GM13977 (cell line): ENCODE results near the gene SLC25A45.
A peak's percentile ranks its signal among the peaks of the same experiment; 100 is the strongest.

Source experiments
- DNase-seq: peaks from one replicate; pipeline ENCODE4 v3.0.0; 2012; ENCODE audit warnings: low spot score
- CTCF ChIP-seq: IDR thresholded peaks from 2 replicates; pipeline ENCODE4 v1.5.1; 2012; ENCODE audit warnings: mild to moderate bottlenecking, control low read depth; ENCODE audit not compliant: insufficient read depth; ENCODE audit errors: extremely low read depth, missing control alignments
- in situ Hi-C: fragments of 300-500 bp; cut with MboI; formaldehyde crosslinking; loops from one replicate; pipeline ENCODE4 v1.12.0; 2022; ENCODE audit warnings: low sequenced_read_pairs, low pct_unique_long_range_greater_than_20kb, mixed read lengths, inconsistent platforms; ENCODE audit not compliant: unreplicated experiment

The SLC25A45 gene

GRCh38 chr11:65424205-65425104, 42.0 kb upstream of the SLC25A45 start:
- in situ Hi-C loops: loop anchor here (10.0 kb wide), 1 partner anchor 60 kb away; no protein-coding TSS in a partner anchor
- no peak for TF ChIP-seq CTCF
- DNase-seq: no peak

GRCh38 chr11:65423516-65424204, 41.2 kb upstream of the SLC25A45 start:
- no peak for DNase-seq
- in situ Hi-C loops: loop anchor here (10.0 kb wide), 1 partner anchor 61 kb away; no protein-coding TSS in a partner anchor
- TF ChIP-seq CTCF: no peak

GRCh38 chr11:65422633-65423515, 40.4 kb upstream of the SLC25A45 start, which contains the start of gene NEAT1:
Gene NEAT1 (plus strand): TSS chr11:65422798.
- DNase-seq: peak; percentile 79
- TF ChIP-seq CTCF: no peak
- in situ Hi-C loops: loop anchor here (10.0 kb wide), 1 partner anchor 62 kb away; no protein-coding TSS in a partner anchor

DNA sequence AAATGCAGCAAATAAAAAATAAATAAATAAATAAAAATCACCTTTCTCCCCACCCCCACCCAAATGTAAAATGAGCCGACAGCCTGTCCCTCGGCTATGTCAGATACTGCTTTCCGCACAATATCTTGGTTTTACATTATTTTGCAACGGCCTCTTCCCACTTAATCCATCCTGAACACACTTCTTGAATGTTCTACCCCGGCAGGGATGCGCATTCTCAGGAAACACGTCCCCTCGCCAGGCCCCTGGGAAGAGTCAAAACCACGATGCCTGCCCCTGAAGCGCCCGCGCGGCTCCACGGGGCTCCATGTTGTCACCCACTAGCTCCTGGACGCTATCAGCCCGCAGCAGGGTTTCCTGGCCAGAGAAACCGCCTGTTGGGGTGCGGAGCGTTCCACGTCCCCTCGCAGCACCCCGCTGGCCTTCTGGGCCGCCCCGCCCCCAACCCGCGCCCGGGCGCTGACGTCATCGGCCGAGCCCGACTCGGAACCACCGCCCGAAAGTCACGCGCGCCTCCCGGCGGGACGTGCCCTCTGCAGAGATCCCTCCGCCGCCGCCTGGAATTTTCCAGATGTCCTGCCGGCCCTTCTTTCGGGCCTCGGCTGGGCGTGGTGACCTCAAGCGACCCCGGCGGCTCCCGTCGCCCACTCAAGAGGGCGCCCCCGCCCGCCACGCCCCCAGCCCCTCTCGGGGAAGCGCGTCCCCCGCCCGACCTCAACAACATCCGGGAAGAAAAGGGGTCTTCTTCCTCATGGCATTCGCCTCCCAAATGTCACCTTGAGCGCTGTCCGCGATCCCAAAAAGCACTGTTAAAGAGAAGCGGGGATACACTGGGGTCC, 39.6 kb upstream of the SLC25A45 start:
- DNase-seq: peak; percentile 78
- in situ Hi-C loops: loop anchor here (10.0 kb wide), 1 partner anchor 63 kb away; no protein-coding TSS in a partner anchor

More for the DNA sequence above, 39.6 kb upstream of the SLC25A45 start:
- no peak for TF ChIP-seq CTCF
